GM12873 (cell line): Measurements from ENCODE around the gene TMEM184C.

Experiments used
- TF ChIP-seq, protein P1 (sequence below): IDR thresholded peaks from 2 replicates; pipeline ENCODE4 v1.5.1; 2012; ENCODE audit warnings: low read depth, mild to moderate bottlenecking, moderate library complexity, low read length, control low read depth; ENCODE audit not compliant: insufficient read depth; ENCODE audit errors: missing control alignments

TMEM184C gene

DNA sequence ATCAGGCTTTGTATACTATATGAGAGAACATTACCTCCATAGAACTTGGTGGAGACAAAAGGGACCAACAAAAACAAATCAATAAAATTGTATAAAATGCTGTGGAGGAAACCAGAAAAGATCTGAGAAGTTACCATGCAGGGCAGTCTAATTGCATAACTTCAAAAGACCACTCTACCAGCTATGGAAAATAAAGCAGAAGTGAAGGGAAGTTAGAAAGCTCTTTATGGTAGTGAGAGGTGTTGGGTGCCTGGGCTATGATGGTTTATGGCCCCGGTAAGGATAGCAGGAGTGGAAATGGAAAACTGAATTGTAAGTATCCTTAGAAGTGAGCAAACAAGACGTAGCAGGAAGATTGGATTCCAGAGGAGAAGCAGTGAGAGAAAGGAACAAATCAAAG, 3.1 kb downstream of the TMEM184C start:
- TF ChIP-seq, protein P1, sequence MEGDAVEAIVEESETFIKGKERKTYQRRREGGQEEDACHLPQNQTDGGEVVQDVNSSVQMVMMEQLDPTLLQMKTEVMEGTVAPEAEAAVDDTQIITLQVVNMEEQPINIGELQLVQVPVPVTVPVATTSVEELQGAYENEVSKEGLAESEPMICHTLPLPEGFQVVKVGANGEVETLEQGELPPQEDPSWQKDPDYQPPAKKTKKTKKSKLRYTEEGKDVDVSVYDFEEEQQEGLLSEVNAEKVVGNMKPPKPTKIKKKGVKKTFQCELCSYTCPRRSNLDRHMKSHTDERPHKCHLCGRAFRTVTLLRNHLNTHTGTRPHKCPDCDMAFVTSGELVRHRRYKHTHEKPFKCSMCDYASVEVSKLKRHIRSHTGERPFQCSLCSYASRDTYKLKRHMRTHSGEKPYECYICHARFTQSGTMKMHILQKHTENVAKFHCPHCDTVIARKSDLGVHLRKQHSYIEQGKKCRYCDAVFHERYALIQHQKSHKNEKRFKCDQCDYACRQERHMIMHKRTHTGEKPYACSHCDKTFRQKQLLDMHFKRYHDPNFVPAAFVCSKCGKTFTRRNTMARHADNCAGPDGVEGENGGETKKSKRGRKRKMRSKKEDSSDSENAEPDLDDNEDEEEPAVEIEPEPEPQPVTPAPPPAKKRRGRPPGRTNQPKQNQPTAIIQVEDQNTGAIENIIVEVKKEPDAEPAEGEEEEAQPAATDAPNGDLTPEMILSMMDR, result no peak

DNA sequence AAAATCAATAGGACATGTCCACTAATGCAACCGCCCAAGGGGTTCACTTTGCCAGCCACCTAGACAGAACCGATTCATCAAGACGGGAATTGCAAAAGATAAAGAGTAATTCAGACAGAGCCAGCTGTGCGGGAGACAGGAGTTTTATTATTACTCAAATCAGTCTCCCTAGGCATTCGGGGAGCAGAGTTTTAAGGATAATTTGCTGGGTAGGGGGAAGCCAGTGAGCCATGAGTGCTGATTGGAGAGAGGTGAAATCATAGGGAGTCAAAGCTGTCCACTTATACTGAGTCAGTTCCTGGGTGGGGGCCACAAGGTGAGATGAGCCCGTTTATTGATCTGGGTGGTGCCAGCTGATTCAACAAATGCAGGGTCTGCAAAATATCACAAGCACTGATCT, 8.5 kb downstream of the TMEM184C start:
- TF ChIP-seq, protein P1, result no peak

DNA sequence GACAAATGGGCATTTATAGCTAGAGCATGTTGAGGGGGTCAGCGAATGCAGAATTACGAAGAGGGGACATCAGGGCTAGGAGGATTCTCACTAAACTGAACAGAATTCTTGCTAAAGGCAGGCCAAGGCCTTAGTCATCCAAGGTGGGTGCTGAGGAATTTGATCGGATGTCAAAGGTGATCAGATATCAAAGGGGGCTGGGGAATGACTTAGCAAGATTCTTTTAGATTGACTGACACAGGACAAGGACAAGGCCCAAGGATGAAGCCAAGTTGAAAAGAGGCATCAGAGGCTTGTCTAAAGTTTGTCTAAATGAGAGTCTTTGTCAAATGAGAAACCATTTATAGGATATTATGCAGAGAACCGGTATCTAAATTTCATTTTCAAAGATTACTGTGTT, 9.7 kb downstream of the TMEM184C start:
- TF ChIP-seq, protein P1, result no peak

DNA sequence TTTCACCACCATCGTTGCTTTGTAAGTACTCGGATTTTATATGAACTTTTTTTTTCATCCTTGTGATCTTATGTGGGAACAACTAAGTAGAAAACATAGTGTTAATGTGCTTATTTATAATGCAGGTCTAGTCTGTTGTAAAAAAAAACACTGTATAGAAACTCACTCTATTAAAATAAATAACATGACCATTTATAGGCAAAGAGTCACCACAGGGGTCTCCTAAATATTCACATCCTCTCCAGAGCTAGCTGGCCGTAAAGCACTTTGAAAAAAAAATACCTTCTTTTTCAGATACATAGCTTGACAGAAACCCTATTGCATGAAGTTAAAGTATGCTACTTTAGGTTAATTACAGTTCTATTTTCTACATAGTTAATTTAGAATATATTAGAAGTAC, 11.2 kb downstream of the TMEM184C start:
- TF ChIP-seq, protein P1, result no peak

DNA sequence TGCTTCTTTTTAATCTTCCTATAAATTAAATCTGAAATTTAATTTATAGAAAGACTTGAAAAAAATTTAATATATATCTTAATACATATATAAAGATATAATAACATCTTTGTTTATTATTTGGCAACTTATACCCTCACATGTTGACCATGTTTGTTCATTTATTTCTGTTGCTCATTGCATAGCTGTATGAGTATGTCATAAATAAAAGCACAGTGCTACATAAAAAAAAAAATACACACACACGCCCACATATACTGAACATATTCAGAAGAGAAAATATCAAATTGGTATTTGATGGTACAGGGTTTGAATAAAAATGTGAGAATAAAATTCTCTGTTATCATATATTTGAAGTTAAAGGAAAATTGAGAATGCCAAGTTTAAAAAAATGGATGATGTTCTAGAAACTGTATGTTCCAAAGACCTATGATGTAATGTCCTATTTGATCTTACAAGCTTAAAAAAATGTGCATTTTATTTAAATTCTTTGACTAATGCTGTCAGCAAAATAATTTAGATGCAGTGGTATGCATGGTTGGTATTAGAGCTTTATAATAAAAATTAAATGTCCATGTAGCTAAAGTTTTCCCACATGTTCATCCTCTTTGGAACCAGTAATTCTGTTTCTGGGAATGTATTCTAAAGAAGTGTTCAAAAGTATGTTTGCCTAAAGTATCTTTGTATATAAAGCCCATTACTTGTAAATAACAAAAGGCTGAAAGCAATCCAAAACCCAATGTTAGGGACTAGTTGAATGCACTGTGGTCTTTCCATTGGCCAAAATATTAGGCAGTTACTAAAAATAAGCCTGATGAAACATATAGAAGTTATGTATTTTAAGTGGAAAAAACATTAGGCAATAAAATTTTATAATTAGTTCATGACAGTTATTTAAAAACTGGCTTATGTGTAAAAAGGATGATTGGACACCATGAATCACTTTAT, 12.9 kb downstream of the TMEM184C start:
- TF ChIP-seq, protein P1, result no peak

DNA sequence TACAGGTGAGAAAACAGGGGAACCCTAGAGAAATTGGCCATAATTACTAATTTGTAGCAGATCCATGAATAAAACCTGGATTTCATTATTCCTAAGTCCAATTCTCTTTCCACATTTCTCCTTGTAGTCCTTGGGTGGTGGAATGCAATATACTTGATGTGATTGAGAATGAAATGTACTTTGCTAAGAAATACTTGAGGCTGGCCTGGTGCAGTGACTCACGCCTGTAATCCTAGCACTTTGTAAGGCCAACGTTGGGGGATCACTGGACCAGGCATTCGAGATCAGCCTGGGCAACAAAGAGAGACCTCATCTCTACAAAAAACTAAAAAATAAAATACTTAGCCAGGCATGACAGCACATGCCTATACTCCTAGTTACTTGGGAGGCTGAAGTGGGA, 15.9 kb downstream of the TMEM184C start:
- TF ChIP-seq, protein P1, result no peak

DNA sequence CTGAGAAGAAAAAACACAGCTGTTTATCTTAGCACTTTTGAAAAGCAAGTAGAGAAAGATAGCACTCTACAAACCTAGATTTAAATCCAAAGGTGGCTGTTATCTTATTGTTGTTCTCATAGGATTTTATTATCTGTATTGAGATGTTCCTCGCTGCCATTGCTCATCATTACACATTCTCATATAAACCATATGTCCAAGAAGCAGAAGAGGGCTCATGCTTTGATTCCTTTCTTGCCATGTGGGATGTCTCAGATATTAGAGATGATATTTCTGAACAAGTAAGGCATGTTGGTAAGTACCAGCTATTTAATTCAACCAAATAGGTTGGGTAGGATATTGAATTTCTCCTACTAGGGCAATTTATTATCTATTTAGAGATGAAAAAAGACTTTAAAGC, 16.4 kb downstream of the TMEM184C start:
- TF ChIP-seq, protein P1, result no peak
